ENCODE data around the gene DRAP1. TPM values are rescaled to one million over a fixed set of nuclear protein-coding genes. Genes with fewer than 3 reads are reported as not detected.

DRAP1 gene
- total and polyA plus RNA-seq, 9 of the 15 experiments (the other 6 are each of a cell fraction or from before 2014, with no cell fraction given) = 9.6 to 200 (median 92.9) TPM

GRCh38 chr11:65931773-65932557 lies 12.7 kb downstream of the DRAP1 start (continued):
- no peak for TF ChIP-seq ZNF217 (CRISPR knock-in tag; IDR thresholded peaks at IDR 0.05)
- no peak for TF ChIP-seq EGR1 (conservative IDR thresholded peaks at IDR 0.05)
- no peak for TF ChIP-seq TRIM24 (IDR thresholded peaks at IDR 0.05)
- no peak for TF ChIP-seq FOXK2 (conservative IDR thresholded peaks at IDR 0.05 in 1 of 2, IDR thresholded peaks at IDR 0.05 in 1 of 2; ENCODE audit: low read depth in 2 of 2)
- TF ChIP-seq ZNF121 (CRISPR knock-in tag; conservative IDR thresholded peaks at IDR 0.05) = no peak

GRCh38 chr11:65932558-65932919 lies 13.3 kb downstream of the DRAP1 start:
- H3K27ac ChIP-seq (ENCODE audit: extremely low read depth, low read depth, low read length) = no peak overlapping the region
- BruUV-seq (replicated peaks) = no TSS peak
- FAIRE-seq = no peak
- no peak overlapping the region for H3K9ac ChIP-seq (ENCODE audit: insufficient read depth in 1 of 2, low read depth in 2 of 2, low read length in 2 of 2)
- no peaks in the 10 kb centered on the region for H3K79me2 ChIP-seq (ENCODE audit: control insufficient read depth, insufficient read depth, low read length)
- ATAC-seq = peak; percentile 79
- H3K4me3 ChIP-seq = no peak overlapping the region
- no peaks in the 10 kb centered on the region for H3K9me3 ChIP-seq (replicated peaks; ENCODE audit: control insufficient read depth, insufficient read depth, low read depth, low read length)
- ChIA-PET CTCF (ENCODE audit: low intra/inter-chr PET ratio) (no interaction called here), POLR2A (interaction anchor here (2.4 kb wide), 1 partner anchor 28 kb away, joined by 5 read pairs; no protein-coding TSS in a partner anchor)
- intact Hi-C loops (cut with micrococcal nuclease) (no loop called here), in situ Hi-C loops (cut with MboI) (no loop called here)
- no peak overlapping the region; the same call in 1 of the 2 replicates for H3K4me2 ChIP-seq (ENCODE audit: insufficient read depth, low read length)
- no peaks in the 10 kb centered on the region for H3K27me3 ChIP-seq (ENCODE audit: control insufficient read depth in 2 of 2, insufficient read depth in 2 of 2, low read length in 2 of 2)
- H4K20me1 ChIP-seq (replicated peaks; ENCODE audit: control insufficient read depth, insufficient read depth, low read length) = no peaks in the 10 kb centered on the region
- H3K36me3 ChIP-seq (ENCODE audit: control insufficient read depth, insufficient read depth, low read length) = no peaks in the 10 kb centered on the region
- peak overlapping the region; percentile 70 for H2AFZ ChIP-seq (ENCODE audit: low read depth, low read length)
- whole genome bisulfite sequencing (ENCODE audit: insufficient coverage, low coverage, missing lambda C conversion rate) = 32% methylated on average over 9 of the region's 9 CpGs
- DNase-seq (ENCODE audit: extremely low read depth in 1 of 4, low spot score in 3 of 4) = peak; percentile 61 to 67 (median 62)
- no peaks in the 10 kb centered on the region for H3K9me1 ChIP-seq (ENCODE audit: control insufficient read depth, insufficient read depth, low read length)
- peaks cover 25 to 48% of the 10 kb centered on the region in 2 experiments; a peak in 4 of 5 replicates for H3K4me1 ChIP-seq (replicated peaks in 1 of 2; ENCODE audit: control insufficient read depth in 2 of 2, insufficient read depth in 2 of 2, low read length in 2 of 2)
- no peak for TF ChIP-seq KAT2B (IDR thresholded peaks at IDR 0.05; ENCODE audit: low read depth, low read length)
- TF ChIP-seq ZNF76 (CRISPR knock-in tag; IDR thresholded peaks at IDR 0.05; ENCODE audit: borderline replicate concordance) = no peak
- TF ChIP-seq TSC22D4 (tag; IDR thresholded peaks at IDR 0.05) = no peak
- TF ChIP-seq ZBTB7A (IDR thresholded peaks at IDR 0.05; ENCODE audit: borderline replicate concordance, control insufficient read depth, low read depth, low read length) = no peak
- no peak for TF ChIP-seq KDM4B (IDR thresholded peaks at IDR 0.05; ENCODE audit: borderline replicate concordance in 2 of 2, low read depth in 1 of 2)
- TF ChIP-seq RBM39 (optimal IDR thresholded peaks at IDR 0.05; ENCODE audit: low read depth, low read length) = no peak
- TF ChIP-seq CTCF (IDR thresholded peaks at IDR 0.05 in 2 of 3, conservative IDR thresholded peaks at IDR 0.05 in 1 of 3; ENCODE audit: insufficient read depth in 2 of 3, low read depth in 1 of 3, low read length in 3 of 3) = peak; percentile 26 to 49 (median 42); a peak in 4 of 6 replicates
- 0 out of 2 replicates have a peak, but pooled peaks have one; percentile 6 for TF ChIP-seq SMC3 (conservative IDR thresholded peaks at IDR 0.05; ENCODE audit: insufficient read depth, low read depth, low read length)
- TF ChIP-seq TOE1 (IDR thresholded peaks at IDR 0.05; ENCODE audit: borderline replicate concordance) = 0 out of 2 replicates have a peak, but pooled peaks have one; percentile 30
- no peak for TF ChIP-seq TOE1 (CRISPR knock-in tag; IDR thresholded peaks at IDR 0.05; ENCODE audit: borderline replicate concordance, low read depth)
- TF ChIP-seq ZNF24 (IDR thresholded peaks at IDR 0.05) = no peak
- no peak for TF ChIP-seq KLF6 (CRISPR knock-in tag; IDR thresholded peaks at IDR 0.05; ENCODE audit: borderline replicate concordance)
- peak; percentile 36; the same call in 1 of the 2 replicates for TF ChIP-seq ATF7 (IDR thresholded peaks at IDR 0.05)
- no peak for TF ChIP-seq ZNF384 (IDR thresholded peaks at IDR 0.05; ENCODE audit: low read depth, low read length)
- no peak for TF ChIP-seq MEIS2 (IDR thresholded peaks at IDR 0.05; ENCODE audit: partially characterized antibody)
